Measurements from ENCODE around the gene PPP1R13B.
A peak's percentile ranks its signal among the peaks of the same experiment; 100 is the strongest.

The PPP1R13B gene

GRCh38 chr14:103714063-103714724, 133.2 kb downstream of the PPP1R13B start:
- Histone ChIP-seq H3K4me1 (ENCODE audit: control insufficient read depth, insufficient read depth, low read length) (peaks cover 12% of the 10 kb centered on the region), H3K36me3 (ENCODE audit: control insufficient read depth in 2 of 2, insufficient read depth in 1 of 2, low read length in 2 of 2) (peaks cover 11 to 53% of the 10 kb centered on the region in 2 experiments; a peak in 2 of 3 replicates), H3K27ac (ENCODE audit: extremely low read depth, low read depth, low read length) (peak overlapping the region; percentile 96; the same call in 1 of the 2 replicates), H3K9me3 (ENCODE audit: control insufficient read depth, insufficient read depth, low read depth, low read length) (no peaks in the 10 kb centered on the region), H3K4me3 (ENCODE audit: low read depth, low read length) (peak overlapping the region; percentile 69)
- ChIA-PET CTCF (no interaction called here), POLR2A (interaction anchor here (0.7 to 4.0 kb wide), 2 partner anchors 13 to 107 kb away, joined by 3 to 31 read pairs; no protein-coding TSS in a partner anchor)
- TF ChIP-seq ZNF221 (tag by site-specific recombination; IDR thresholded peaks at IDR 0.05; ENCODE audit: borderline replicate concordance) (no peak), ZNF175 (tag by site-specific recombination; IDR thresholded peaks at IDR 0.05) (no peak), SP7 (tag by site-specific recombination; IDR thresholded peaks at IDR 0.05) (no peak), GLIS2 (tag by site-specific recombination; IDR thresholded peaks at IDR 0.05) (peak; percentile 52), GLIS1 (tag by site-specific recombination; IDR thresholded peaks at IDR 0.05) (peak; percentile 75), ZNF335 (tag by site-specific recombination; conservative IDR thresholded peaks at IDR 0.05) (peak; percentile 70; the same call in 1 of the 2 replicates), ZNF394 (tag by site-specific recombination; IDR thresholded peaks at IDR 0.05; ENCODE audit: borderline replicate concordance) (0 out of 2 replicates have a peak, but pooled peaks have one; percentile 10), BCL11A (tag by site-specific recombination; IDR thresholded peaks at IDR 0.05; ENCODE audit: low read depth) (no peak), ZBTB48 (tag by site-specific recombination; IDR thresholded peaks at IDR 0.05) (0 out of 2 replicates have a peak, but pooled peaks have one; percentile 5), ZBTB20 (tag by site-specific recombination; IDR thresholded peaks at IDR 0.05) (no peak), ZIC2 (tag by site-specific recombination; IDR thresholded peaks at IDR 0.05) (peak; percentile 98)

- Histone ChIP-seq H3K36me3 (ENCODE audit: control insufficient read depth in 2 of 2, insufficient read depth in 1 of 2, low read length in 2 of 2) (peaks cover 10 to 60% of the 10 kb centered on the region in 2 experiments), H3K4me1 (ENCODE audit: control insufficient read depth, insufficient read depth, low read length) (peaks cover 9% of the 10 kb centered on the region), H3K27ac (ENCODE audit: extremely low read depth, low read depth, low read length) (peak overlapping the region; percentile 19; the same call in 1 of the 2 replicates), H3K4me3 (ENCODE audit: low read depth, low read length) (no peak overlapping the region), H3K9me3 (ENCODE audit: control insufficient read depth, insufficient read depth, low read depth, low read length) (no peaks in the 10 kb centered on the region)
- CTCF ChIA-PET, result interaction anchor here (0.5 to 1.1 kb wide), 2 partner anchors 79 to 141 kb away, joined by 3 to 4 read pairs; no protein-coding TSS in a partner anchor
- TF ChIP-seq ZBTB48 (tag by site-specific recombination; IDR thresholded peaks at IDR 0.05) (peak; percentile 61), ZBTB6 (tag by site-specific recombination; IDR thresholded peaks at IDR 0.05) (peak; percentile 74; the same call in 1 of the 2 replicates), ZNF311 (tag by site-specific recombination; IDR thresholded peaks at IDR 0.05; ENCODE audit: borderline replicate concordance) (no peak), ZNF600 (tag by site-specific recombination; IDR thresholded peaks at IDR 0.05) (peak; percentile 15; the same call in 1 of the 2 replicates), ZNF362 (tag by site-specific recombination; IDR thresholded peaks at IDR 0.05) (no peak), SCRT2 (tag by site-specific recombination; IDR thresholded peaks at IDR 0.05) (0 out of 2 replicates have a peak, but pooled peaks have one; percentile 23), ZNF18 (tag by site-specific recombination; IDR thresholded peaks at IDR 0.05) (0 out of 2 replicates have a peak, but pooled peaks have one; percentile 47)
- POLR2A ChIA-PET, result interaction anchor here (4.0 kb wide), 1 partner anchor 13 kb away, joined by 31 read pairs; no protein-coding TSS in a partner anchor
Measured at GRCh38 chr14:103713304-103714062, 133.9 kb downstream of the PPP1R13B start.

All from HEK293 (cell line).